ENCODE results near the gene ZNF385C.

- TF ChIP-seq, protein P1, sequence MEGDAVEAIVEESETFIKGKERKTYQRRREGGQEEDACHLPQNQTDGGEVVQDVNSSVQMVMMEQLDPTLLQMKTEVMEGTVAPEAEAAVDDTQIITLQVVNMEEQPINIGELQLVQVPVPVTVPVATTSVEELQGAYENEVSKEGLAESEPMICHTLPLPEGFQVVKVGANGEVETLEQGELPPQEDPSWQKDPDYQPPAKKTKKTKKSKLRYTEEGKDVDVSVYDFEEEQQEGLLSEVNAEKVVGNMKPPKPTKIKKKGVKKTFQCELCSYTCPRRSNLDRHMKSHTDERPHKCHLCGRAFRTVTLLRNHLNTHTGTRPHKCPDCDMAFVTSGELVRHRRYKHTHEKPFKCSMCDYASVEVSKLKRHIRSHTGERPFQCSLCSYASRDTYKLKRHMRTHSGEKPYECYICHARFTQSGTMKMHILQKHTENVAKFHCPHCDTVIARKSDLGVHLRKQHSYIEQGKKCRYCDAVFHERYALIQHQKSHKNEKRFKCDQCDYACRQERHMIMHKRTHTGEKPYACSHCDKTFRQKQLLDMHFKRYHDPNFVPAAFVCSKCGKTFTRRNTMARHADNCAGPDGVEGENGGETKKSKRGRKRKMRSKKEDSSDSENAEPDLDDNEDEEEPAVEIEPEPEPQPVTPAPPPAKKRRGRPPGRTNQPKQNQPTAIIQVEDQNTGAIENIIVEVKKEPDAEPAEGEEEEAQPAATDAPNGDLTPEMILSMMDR (IDR thresholded peaks at IDR 0.05) = no peak
- no peak for TF ChIP-seq POLR2A (IDR thresholded peaks at IDR 0.05)
Measured at GRCh38 chr17:42018339-42018738, 79.9 kb downstream of the ZNF385C start.
